GM18870 (cell line): Measurements from ENCODE around the gene PON3.
"Not testable (repeated sequence)": the region's sequence is repeated elsewhere in the genome, so short reads cannot be mapped to it uniquely, and the experiment has no call there.

Experiments
- ATAC-seq: cut with Tn5 transposase; IDR thresholded peaks from one replicate; pipeline ENCODE4 v1.9.1; 2021; ENCODE audit warnings: moderate library complexity; ENCODE audit not compliant: unreplicated experiment

Gene PON3

GRCh38 chr7:95412075-95412474, 15.9 kb upstream of the PON3 start:
- ATAC-seq: no peak

GRCh38 chr7:95411666-95412065, 15.5 kb upstream of the PON3 start:
- ATAC-seq: no peak

- no peak for ATAC-seq
These were observed 14.9 kb upstream of the PON3 start for GRCh38 chr7:95411036-95411435.

DNA sequence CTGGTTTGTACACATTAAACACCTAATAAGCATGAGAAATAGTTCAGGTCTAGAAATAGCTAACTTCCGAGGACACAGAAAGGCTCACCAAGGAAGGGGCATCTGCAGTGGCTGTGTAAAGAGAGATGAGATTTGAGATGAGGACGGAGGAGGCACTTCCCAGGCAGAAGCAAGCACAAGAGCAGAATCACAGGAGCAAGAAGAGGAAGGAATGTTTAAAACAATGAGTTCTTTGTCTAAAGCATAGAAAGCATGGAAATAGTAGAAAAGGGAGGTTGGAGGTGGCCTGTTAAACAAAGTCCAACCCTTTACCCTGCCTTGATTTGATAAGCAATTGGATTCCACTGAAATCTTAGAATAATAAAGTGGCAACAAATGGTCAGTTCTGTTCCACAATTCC, 11.6 kb upstream of the PON3 start:
- ATAC-seq: no peak

GRCh38 chr7:95405800-95406199, 9.6 kb upstream of the PON3 start:
- no peak for ATAC-seq

DNA sequence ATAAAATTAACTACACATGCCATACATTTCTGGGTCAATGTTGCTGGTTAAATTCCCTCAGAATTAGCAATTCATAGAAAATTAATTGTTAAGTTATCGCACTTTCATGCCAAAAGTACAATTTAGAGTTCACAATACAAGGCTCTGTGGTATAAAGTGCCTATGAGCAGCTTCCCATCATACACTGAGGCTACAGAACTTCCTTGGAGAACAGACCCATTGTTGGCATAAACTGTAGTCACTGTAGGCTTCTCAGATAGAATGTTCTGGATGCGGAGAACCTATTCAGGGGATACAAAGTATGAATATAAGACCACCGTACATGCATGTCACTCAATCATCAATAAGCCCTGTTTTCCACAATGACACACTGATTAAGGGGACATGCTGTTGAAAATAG, 9.0 kb upstream of the PON3 start:
- no peak for ATAC-seq

DNA sequence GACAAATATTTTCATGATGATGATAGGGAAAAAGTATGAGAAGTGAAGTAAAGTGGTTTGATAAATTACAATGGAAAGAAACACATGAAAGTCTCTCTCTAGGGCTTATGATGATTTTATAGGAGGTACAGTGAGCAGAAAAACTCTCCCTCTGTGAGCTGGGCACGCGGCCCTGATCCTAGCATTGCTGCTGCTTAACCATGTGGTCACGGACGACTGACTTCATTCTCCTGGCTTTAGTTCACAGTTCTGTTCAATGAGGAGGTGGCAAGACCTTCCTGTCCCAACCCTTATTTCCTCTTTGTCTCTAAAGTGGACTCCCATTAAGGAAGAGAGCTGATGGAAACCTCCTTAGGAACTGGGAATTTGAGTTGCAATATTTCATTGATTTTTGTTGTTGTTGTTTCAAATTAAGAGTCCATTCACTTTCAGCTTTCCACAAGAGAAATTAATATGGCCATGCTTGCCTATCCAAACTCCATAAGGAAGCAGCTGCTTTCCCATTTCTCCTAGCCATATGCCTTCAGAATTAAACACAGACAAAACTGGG, 8.2 kb upstream of the PON3 start:
- ATAC-seq: no peak

GRCh38 chr7:95398155-95398940, 2.2 kb upstream of the PON3 start:
- ATAC-seq: no peak

GRCh38 chr7:95397381-95397780, 1.2 kb upstream of the PON3 start:
- ATAC-seq: no peak

DNA sequence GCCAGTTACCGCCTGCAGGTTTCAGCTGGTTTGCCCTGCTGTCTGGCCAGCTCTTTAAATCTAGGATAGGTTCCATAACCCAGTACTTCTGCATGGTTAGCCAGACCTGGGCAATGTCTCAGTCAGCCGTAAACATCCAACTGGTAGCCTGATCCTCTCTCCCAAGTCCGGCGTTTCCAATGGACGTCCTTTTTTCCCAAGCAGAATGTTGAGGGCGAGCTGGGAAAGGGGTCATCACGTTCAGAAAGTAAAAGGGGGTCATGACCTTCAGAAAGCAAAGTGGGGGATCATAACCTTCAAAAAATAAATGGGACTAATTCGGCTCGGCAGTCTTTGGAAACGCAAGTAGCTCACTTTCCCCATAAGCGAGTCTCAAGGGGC, 430 bp downstream of the PON3 start:
- no peak for ATAC-seq

DNA sequence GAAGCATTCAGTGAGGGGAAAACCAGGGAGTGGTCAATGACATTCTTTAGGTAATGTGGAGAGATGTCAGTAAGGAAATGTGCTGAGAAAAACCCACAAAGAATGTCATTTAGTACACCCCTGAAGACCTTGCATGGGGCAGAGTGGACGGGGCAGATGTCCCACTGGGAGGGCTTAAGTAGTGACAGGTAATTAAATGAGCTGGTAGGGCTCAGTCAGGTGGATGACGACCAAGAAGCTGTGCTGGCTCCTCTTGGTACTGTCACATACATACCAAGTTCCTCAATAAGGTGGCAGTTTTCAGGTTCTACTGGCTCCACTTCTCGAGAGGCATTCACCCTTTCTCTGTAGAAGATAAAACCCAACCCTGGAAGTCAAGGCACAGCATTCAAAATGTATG, 1.8 kb downstream of the PON3 start:
- ATAC-seq: no peak

DNA sequence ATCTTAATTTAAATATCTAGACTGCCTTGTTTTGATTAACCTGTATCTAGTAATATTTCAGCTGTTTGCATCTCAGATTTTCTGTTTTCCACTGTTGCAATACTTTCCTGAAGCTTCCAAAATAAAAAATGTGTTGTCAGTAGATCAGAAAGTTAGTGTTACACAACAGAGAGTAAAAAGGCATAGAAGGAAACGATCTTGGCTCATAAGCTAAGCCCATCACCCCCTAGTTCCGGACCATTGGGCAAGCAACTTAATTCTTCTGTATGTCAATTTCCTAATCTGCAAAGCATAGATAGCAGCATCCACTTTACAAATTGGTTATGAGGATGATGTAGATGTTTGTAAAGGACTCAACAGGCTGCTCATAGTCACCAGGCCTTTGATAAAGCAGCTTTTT, 4.4 kb downstream of the PON3 start:
- ATAC-seq: no peak

GRCh38 chr7:95389516-95389915, 6.7 kb downstream of the PON3 start:
- ATAC-seq: no peak

DNA sequence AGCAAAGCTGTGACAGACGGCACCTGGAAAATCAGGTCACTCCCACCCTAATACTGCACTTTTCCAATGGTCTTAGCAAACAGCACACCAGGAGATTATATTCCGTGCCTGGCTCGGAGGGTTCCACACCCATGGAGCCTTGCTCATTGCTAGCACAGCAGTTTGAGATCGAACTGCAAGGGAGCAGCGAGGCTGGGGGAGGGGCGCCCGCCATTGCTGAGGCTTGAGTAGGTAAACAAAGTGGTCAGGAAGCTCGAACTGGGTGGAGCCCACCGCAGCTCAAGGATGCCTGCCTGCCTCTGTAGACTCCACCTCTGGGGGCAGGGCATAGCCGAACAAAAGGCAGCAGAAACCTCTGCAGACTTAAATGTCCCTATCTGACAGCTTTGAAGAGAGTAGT, 16.7 kb downstream of the PON3 start:
- ATAC-seq: not testable (repeated sequence)

GRCh38 chr7:95376632-95377400, 19.4 kb downstream of the PON3 start:
- ATAC-seq: no peak

DNA sequence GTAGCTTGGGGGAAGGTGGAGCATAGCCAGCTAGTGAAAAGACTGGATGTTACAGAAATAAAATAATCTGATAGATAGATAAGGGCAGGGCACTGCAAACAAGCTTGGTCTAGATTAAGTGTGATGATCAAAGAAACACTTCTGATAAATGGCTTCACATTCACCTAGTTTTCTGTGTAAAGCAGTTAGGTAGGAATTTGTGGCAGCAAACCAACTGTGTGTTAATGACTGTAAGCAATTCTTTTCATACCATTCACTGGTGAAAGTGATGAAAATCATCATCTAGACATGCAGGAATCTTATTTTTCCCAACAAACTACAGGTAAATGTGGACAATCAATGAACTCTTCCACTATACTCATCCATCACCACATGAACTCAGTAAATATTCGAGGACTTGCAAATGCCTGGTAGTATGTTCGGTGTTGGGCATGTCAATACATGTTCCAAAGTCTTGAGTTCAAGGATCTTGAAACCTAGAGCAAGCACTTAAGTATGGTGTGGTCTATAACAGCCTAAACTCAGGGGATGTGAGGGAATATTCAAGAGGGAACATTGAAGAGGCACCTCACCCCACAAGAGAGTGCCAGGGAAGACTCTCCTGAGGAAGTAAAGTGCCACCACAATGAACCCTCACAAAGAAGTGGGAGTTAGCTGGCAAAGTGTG, 20.5 kb downstream of the PON3 start:
- no peak for ATAC-seq

- ATAC-seq: no peak
These were observed 22.9 kb downstream of the PON3 start for GRCh38 chr7:95373323-95373722.

- ATAC-seq: no peak
These were observed 27.9 kb downstream of the PON3 start for GRCh38 chr7:95368235-95368634.

DNA sequence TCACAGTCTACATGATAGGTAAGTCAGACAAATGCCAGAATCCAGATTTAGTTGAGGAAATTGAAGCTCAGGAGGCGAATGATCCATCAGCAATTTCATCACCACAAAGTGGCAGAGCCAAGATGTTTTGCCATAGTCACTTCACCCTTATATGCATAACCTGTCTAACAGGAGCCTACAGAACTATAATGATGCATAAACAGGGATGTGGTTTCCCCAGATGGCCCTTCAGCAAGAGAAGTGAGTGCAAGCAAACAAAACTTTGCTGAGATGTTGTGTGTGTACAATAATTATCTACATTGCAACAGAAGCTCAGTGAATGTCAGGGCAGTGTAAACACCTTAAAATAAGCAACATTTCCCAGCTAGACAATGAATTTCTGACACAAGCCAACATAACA, 28.6 kb downstream of the PON3 start:
- no peak for ATAC-seq

DNA sequence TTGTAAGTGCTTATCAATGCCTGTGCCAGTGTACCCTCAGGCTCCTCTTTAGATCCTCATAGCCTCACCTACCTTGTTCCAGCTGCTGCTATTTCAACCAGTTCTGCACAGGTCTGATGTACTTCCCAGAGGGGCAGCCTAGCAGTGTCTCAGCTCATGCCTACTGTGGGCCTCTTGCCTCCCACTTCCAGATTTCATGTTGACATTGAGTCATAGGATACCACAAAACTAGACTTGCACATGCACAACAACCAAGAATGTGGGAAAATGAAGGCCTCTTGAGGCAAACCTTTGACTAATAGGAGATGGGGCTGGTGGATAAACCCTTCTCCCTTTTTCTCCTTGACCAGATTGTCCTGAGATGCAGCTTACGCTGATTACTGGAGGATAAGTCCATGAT, 31.0 kb downstream of the PON3 start:
- no peak for ATAC-seq

GRCh38 chr7:95357623-95358022, 38.6 kb downstream of the PON3 start:
- ATAC-seq: no peak
